Measurements from ENCODE around the gene SWAP70.

DNA sequence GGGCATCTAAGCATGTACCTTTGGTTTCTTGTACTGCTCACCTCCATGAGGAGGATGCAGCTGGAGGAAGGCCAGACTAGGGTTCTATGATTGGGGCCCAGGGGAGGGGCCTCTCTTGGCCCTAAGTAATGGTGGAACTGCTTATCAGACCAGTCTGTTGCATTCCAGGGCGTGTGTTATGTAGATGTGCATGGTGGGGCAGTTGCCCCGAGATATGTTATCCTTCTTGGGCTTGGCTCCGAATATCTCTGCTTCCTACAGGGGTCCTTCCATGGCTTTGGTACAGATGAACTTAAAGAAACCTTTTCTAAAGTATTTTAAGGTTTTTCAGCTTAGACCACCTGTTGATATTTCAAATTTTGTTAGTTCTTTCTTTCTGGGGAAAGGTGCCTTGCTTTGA lies 126.0 kb downstream of the SWAP70 start:
- TF ChIP-seq, protein P1, sequence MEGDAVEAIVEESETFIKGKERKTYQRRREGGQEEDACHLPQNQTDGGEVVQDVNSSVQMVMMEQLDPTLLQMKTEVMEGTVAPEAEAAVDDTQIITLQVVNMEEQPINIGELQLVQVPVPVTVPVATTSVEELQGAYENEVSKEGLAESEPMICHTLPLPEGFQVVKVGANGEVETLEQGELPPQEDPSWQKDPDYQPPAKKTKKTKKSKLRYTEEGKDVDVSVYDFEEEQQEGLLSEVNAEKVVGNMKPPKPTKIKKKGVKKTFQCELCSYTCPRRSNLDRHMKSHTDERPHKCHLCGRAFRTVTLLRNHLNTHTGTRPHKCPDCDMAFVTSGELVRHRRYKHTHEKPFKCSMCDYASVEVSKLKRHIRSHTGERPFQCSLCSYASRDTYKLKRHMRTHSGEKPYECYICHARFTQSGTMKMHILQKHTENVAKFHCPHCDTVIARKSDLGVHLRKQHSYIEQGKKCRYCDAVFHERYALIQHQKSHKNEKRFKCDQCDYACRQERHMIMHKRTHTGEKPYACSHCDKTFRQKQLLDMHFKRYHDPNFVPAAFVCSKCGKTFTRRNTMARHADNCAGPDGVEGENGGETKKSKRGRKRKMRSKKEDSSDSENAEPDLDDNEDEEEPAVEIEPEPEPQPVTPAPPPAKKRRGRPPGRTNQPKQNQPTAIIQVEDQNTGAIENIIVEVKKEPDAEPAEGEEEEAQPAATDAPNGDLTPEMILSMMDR (IDR thresholded peaks at IDR 0.05): no peak
- no peak for TF ChIP-seq POLR2A (IDR thresholded peaks at IDR 0.05)
